B cell (primary cell): ENCODE data around the gene LAGE3. TPM values are rescaled to one million over a fixed set of nuclear protein-coding genes. Genes with fewer than 3 reads are reported as not detected.

Experiments
- ATAC-seq: fragments of 200-7000 bp; cut with Tn5 transposase; one replicate; pipeline ENCODE4 v1.10.0; 2021; ENCODE audit warnings: low read depth, mild to moderate bottlenecking, moderate number of reproducible peaks, moderate library complexity
- CTCF ChIA-PET: fragments of 350-600 bp; sonication (Branson Sonifier 250); formaldehyde crosslinking; loops from one replicate; lab custom pipeline; 2021; ENCODE audit warnings: antibody characterized with exemption, inconsistent platforms; lab: Charles Lee
- POLR2A ChIA-PET: fragments of 350-600 bp; sonication (Branson Sonifier 250); formaldehyde crosslinking; loops from one replicate; lab custom pipeline; 2021; ENCODE audit warnings: antibody characterized with exemption; lab: Charles Lee
- DNase-seq: peaks from one replicate; pipeline ENCODE4 v3.0.0; 2013
- H2AFZ ChIP-seq: 2 replicates; pipeline ENCODE4 v1.6.1; 2012; ENCODE audit warnings: mild to moderate bottlenecking, low read depth, low read length; ENCODE audit not compliant: insufficient read depth, poor library complexity, severe bottlenecking
- H3K27ac ChIP-seq, 2 donors: 1 replicate in 1 of 2; 2 replicates in 1 of 2; pipeline ENCODE4 v1.5.1; 2012 to 2013; ENCODE audit warnings: low read length in 2 of 2, mild to moderate bottlenecking in 2 of 2, moderate library complexity in 1 of 2
- H3K27me3 ChIP-seq, 4 experiments: fragments of 200-600 bp in 1 of 4; sonication (generic) in 1 of 4; replicated peaks in 1 of 4; 1 replicate in 2 of 4; 2 replicates in 2 of 4; pipeline versions ENCODE4 v1.6.1 to v1.7.0; 2013 to 2016; ENCODE audit warnings: low read length in 3 of 4, mild to moderate bottlenecking in 2 of 4, mixed read lengths in 1 of 4, moderate library complexity in 1 of 4; ENCODE audit not compliant: insufficient read depth in 4 of 4, control insufficient read depth in 3 of 4; ENCODE audit errors: control extremely low read depth in 1 of 4
- H3K36me3 ChIP-seq, 2 experiments: replicated peaks in 1 of 2; 1 replicate in 1 of 2; 2 replicates in 1 of 2; pipeline versions ENCODE4 v1.6.1 to v1.7.1; 2013; ENCODE audit warnings: low read length in 1 of 2; ENCODE audit not compliant: insufficient read depth in 2 of 2, control insufficient read depth in 1 of 2; ENCODE audit errors: control extremely low read depth in 1 of 2, extremely low read depth in 1 of 2
- H3K4me1 ChIP-seq, 2 donors: fragments of 200-600 bp in 1 of 2; sonication (generic) in 1 of 2; 1 replicate in 1 of 2; 2 replicates in 1 of 2; pipeline versions ENCODE4 v1.5.1 to v1.6.1; 2013 to 2017; ENCODE audit warnings: low read length in 2 of 2; ENCODE audit not compliant: control insufficient read depth in 2 of 2, insufficient read depth in 2 of 2
- H3K4me2 ChIP-seq: replicated peaks from 2 replicates; pipeline ENCODE3; 2012; ENCODE audit warnings: mild to moderate bottlenecking, low read depth, low read length; ENCODE audit not compliant: poor library complexity, severe bottlenecking
- H3K4me3 ChIP-seq, 5 experiments: fragments of 200-600 bp in 1 of 5; sonication (generic) in 1 of 5; 1 replicate in 3 of 5; 2 replicates in 2 of 5; pipeline versions ENCODE4 v1.5.1 to v1.7.0; 2011 to 2016; ENCODE audit warnings: low read length in 4 of 5, mild to moderate bottlenecking in 4 of 5, low read depth in 2 of 5, control low read depth in 1 of 5, moderate library complexity in 1 of 5; ENCODE audit not compliant: insufficient read depth in 1 of 5; ENCODE audit errors: control extremely low read depth in 1 of 5, extremely low read depth in 1 of 5
- H3K79me2 ChIP-seq: fragments of 200-600 bp; sonication (generic); one replicate; pipeline ENCODE4 v1.6.0; 2016; ENCODE audit warnings: low read length; ENCODE audit not compliant: control insufficient read depth, insufficient read depth
- H3K9ac ChIP-seq: fragments of 200-600 bp; sonication (generic); 2 replicates; pipeline ENCODE4 v1.6.1; 2017; ENCODE audit warnings: mild to moderate bottlenecking, low read length, moderate library complexity
- H3K9me3 ChIP-seq, 3 donors: one replicate each; pipeline versions ENCODE4 v1.6.1 to v1.7.1; 2013; ENCODE audit warnings: low read length in 2 of 3; ENCODE audit not compliant: control insufficient read depth in 2 of 3, insufficient read depth in 1 of 3; ENCODE audit errors: control extremely low read depth in 1 of 3
- H4K20me1 ChIP-seq: 2 replicates; pipeline ENCODE4 v1.6.0; 2012; ENCODE audit warnings: mild to moderate bottlenecking, low read length; ENCODE audit not compliant: insufficient read depth, control insufficient read depth, poor library complexity, severe bottlenecking
- H3K27ac Mint-ChIP-seq: one replicate; pipeline ENCODE4 v1.8.0; 2021; ENCODE audit warnings: mixed read lengths
- H3K27me3 Mint-ChIP-seq: one replicate; pipeline ENCODE4 v1.8.0; 2021; ENCODE audit warnings: mixed read lengths
- H3K4me1 Mint-ChIP-seq: one replicate; pipeline ENCODE4 v1.8.0; 2021; ENCODE audit warnings: mixed read lengths
- H3K4me3 Mint-ChIP-seq: one replicate; pipeline ENCODE4 v1.8.0; 2021; ENCODE audit warnings: mixed read lengths
- H3K9me3 Mint-ChIP-seq: one replicate; pipeline ENCODE4 v1.8.0; 2022; ENCODE audit warnings: mixed read lengths; ENCODE audit not compliant: insufficient read depth
- CTCF ChIP-seq: fragments of 200-600 bp; IDR thresholded peaks from one replicate; pipeline ENCODE4 v1.8.0; 2022; ENCODE audit warnings: antibody characterized with exemption, mild to moderate bottlenecking
- EZH2 ChIP-seq: IDR thresholded peaks from 2 replicates; pipeline ENCODE4 v1.6.1; 2012; ENCODE audit warnings: borderline replicate concordance, low read depth, mild to moderate bottlenecking, moderate library complexity, low read length; ENCODE audit not compliant: insufficient read depth, poor library complexity, severe bottlenecking
- WGBS: methylation state at CpG from one replicate; pipeline ENCODE4 v1.1.5; 2013; ENCODE audit warnings: missing lambda C conversion rate; ENCODE audit not compliant: insufficient coverage; 5-methylcytosine and 5-hydroxymethylcytosine counted together
- intact Hi-C: fragments of 100-400 bp; cut with micrococcal nuclease; formaldehyde crosslinking; loops from one replicate; pipeline ENCODE4 v1.10.0; 2022
- polyA plus RNA-seq: library from polyadenylated mRNA; depleted of rRNA; stranded (reverse); fragments of >200 nt; gene quantifications from 2 replicates; pipeline ENCODE4 v1.2.3, GENCODE V29; 2012
- total RNA-seq, 2 donors: library from RNA; stranded (reverse); fragments of 120-200 nt in 1 of 2; gene quantifications; 1 replicate in 1 of 2; 2 replicates in 1 of 2; pipeline versions ENCODE4 v1.2.3 to v1.2.4, GENCODE V29; 2013 to 2022

Gene LAGE3
- total and polyA plus RNA-seq, 2 donors (not counting 1 experiment from before 2014, with no cell fraction given): 17.0 to 19.9 TPM

- ChIA-PET CTCF (no interaction called here), POLR2A (no interaction called here)
- no peak overlapping the region for H3K27ac Mint-ChIP-seq
- Histone ChIP-seq H3K9ac (no peak overlapping the region), H3K27ac (no peak overlapping the region), H3K9me3 (no peaks in the 10 kb centered on the region), H3K4me1 (no peaks in the 10 kb centered on the region), H4K20me1 (no peaks in the 10 kb centered on the region), H3K36me3 (peaks cover 0 to 35% of the 10 kb centered on the region in 2 experiments), H3K27me3 (no peaks in the 10 kb centered on the region), H3K4me2 (no peak overlapping the region), H2AFZ (no peak overlapping the region), H3K79me2 (no peaks in the 10 kb centered on the region), H3K4me3 (no peak overlapping the region)
- intact Hi-C loops: no loop called here
- H3K4me1 Mint-ChIP-seq: no peaks in the 10 kb centered on the region
- TF ChIP-seq CTCF (no peak), EZH2 (no peak)
- H3K27me3 Mint-ChIP-seq: no peaks in the 10 kb centered on the region
- ATAC-seq (no peak), DNase-seq (no peak)
- H3K9me3 Mint-ChIP-seq: no peaks in the 10 kb centered on the region
- H3K4me3 Mint-ChIP-seq: no peak overlapping the region
- WGBS: 99% methylated on average over 13 of the region's 21 CpGs
Measured at GRCh38 chrX:154467556-154467955, 11.5 kb downstream of the LAGE3 start.

- CTCF ChIA-PET: no interaction called here
- Mint-ChIP-seq H3K4me3 (no peak overlapping the region), H3K9me3 (no peaks in the 10 kb centered on the region), H3K4me1 (no peaks in the 10 kb centered on the region), H3K27me3 (no peaks in the 10 kb centered on the region), H3K27ac (no peak overlapping the region)
- Histone ChIP-seq H3K9me3 (no peaks in the 10 kb centered on the region), H2AFZ (no peak overlapping the region), H3K4me1 (no peaks in the 10 kb centered on the region), H3K4me3 (no peak overlapping the region), H3K9ac (no peak overlapping the region), H4K20me1 (no peaks in the 10 kb centered on the region), H3K27me3 (no peaks in the 10 kb centered on the region), H3K36me3 (peaks cover 0 to 35% of the 10 kb centered on the region in 2 experiments), H3K79me2 (no peaks in the 10 kb centered on the region), H3K27ac (no peak overlapping the region), H3K4me2 (no peak overlapping the region)
- 96% methylated on average over 13 of the region's 15 CpGs for WGBS
- intact Hi-C loops: no loop called here
- TF ChIP-seq CTCF: no peak
- no peak for TF ChIP-seq EZH2
- POLR2A ChIA-PET: no interaction called here
- DNase-seq: no peak
- ATAC-seq: no peak
Measured at GRCh38 chrX:154466907-154467306, 12.2 kb downstream of the LAGE3 start.
